GM18870 (cell line): ENCODE results near the gene STX18.

Experiments
- ATAC-seq: cut with Tn5 transposase; IDR thresholded peaks from one replicate; pipeline ENCODE4 v1.9.1; 2021; ENCODE audit warnings: moderate library complexity; ENCODE audit not compliant: unreplicated experiment

STX18 gene

GRCh38 chr4:4443821-4444220 lies 98.0 kb downstream of the STX18 start:
- no peak for ATAC-seq

GRCh38 chr4:4440333-4441061 lies 101.4 kb downstream of the STX18 start:
- ATAC-seq, result peak; percentile 57

DNA sequence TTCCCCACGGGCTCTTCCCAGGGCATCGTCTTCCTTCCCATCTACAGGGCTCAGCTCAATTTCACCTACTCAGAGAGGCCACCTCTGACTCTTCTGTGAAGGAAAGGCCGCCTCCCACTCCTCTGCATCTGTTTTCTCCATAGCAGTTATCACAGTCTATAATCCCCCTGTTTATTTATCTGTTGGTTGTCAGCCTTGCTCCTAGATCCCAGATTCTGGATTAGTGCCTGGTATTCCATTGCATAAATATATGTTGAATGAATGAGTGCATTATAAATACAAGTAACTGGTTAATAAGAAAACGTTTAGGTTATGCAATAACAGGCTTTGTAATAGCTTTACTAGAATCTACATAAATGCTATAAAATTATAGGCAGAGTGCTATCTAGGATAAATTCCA lies 102.1 kb downstream of the STX18 start:
- ATAC-seq, result no peak

- no peak for ATAC-seq
These were observed 103.0 kb downstream of the STX18 start for GRCh38 chr4:4438891-4439290.

- ATAC-seq, result no peak
These were observed 103.9 kb downstream of the STX18 start for GRCh38 chr4:4437798-4438470.

DNA sequence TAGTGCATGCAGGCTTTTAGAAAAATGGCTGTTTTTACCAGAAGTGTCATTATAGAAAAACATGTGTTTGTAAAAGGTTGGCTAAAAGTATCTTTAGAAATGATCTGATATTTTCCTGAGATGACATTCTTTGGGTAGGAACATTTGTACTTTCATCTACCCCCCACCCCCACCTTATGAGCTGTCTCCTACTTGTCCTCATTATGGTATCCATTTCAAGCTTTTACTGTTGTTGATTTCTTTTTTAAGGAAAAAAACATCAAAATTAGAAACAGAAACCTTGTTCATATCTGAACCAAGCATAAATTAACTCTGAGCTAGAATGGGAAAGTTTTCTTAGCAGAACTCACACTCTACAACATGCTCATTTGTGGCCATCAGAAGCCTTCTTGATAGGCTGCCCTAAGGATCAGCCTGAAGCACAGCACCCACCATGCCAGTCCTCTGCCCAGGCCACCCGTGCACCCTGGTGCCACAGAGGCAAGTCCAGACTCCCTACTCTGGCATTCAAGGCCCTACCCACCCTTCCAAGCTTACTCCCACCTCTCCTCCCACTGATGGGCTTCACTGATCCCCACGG lies 105.5 kb downstream of the STX18 start:
- no peak for ATAC-seq

DNA sequence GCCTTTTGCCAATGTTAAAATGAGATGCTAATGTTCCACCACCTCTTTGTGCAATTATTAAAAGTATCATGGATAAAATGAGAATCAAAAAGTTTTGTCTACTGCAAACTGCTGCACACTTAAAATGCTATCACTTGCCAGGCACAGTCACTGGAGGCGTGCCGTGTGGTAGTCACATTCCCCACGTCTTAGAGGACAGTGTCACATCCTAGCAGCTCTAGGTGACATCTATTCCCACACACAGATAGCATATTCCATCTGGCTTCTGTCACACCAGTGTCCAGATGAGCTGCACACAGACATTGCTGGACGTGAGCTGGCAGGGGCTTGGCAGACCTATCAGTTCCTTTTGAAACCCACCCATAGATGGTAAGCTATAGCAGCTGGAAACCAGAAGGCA lies 107.9 kb downstream of the STX18 start:
- no peak for ATAC-seq

DNA sequence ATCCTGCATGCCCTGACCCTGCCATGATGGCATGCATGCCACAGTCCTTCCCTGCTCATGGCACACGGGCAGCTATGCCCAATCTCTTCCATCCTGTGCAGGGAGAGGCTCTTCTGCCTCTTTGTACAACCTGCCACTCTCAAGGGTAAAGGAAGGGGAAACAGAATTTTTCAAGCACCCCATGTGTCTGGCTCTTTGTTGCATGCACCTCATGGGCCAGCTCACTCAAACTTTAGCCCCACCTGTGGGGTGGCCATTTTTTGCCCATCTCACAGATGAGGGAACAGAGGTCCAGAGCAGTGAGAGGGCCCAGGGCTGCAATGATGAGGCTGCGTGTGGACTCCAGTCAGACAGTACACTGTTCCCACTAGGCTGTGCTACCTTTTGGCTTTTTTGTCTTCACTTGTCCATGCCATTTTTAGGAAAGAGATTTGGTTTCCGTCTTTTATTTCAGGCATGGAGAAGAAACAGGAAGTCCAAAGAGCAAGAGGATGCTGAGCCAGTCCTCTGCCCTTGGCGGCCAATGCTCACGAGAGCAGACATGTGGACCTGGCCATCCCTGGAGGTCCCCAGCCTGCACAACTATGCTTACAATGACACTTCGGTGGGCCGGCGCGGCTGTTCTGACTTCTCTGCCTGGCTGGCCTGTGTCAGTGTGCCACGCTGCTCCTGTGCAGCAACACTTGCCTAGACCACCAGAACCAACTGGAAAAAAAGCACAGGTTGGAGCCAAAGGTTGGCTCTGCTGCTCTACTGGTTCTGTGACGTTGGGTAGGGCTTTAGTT lies 109.3 kb downstream of the STX18 start:
- no peak for ATAC-seq

- ATAC-seq, result no peak
These were observed 111.2 kb downstream of the STX18 start for GRCh38 chr4:4430492-4431195.

DNA sequence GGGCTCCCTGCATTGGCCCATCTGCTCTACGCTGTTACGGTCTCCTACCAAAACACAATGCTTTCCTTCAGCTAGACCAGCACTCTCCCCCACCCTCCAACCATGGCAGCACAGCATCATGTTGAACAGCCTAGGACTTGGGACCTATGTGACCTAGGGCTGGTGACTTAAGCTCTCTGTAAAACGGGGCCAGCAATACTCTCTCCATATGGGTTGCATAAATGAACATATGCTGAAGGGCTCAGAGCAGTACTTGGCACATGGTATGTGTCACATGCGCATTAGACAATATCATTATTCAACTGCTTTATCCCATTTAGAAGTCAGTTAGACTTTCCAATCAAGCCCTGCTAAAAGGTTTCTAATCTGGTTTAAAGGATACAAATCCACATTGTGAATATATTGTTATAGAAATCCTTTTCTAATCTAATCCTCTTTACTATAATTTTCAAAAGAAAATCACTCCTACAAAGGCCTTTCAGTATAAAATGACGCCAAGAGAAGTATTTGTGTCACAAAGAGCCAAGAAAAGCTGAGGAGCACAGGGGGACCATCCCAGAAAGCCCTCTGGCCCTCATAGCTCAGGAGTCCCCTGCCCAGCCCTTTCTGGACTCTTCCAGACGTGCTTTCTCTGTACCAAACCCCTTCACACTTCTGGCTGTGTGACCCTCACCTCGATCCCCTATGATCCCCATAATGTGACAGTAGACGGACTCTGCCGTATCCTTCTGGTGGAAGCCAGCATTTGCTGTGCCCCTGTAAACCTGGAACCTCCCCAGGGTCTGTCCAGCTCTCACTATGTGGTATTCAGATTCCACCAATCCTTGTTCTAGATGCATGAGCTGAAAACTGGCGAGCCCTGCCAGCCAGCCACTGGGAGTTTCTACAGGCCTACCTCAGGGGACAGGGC lies 112.6 kb downstream of the STX18 start:
- ATAC-seq, result no peak

GRCh38 chr4:4427886-4428285 lies 114.0 kb downstream of the STX18 start:
- no peak for ATAC-seq

GRCh38 chr4:4427121-4427870 lies 114.6 kb downstream of the STX18 start:
- ATAC-seq, result no peak

GRCh38 chr4:4426511-4427120 lies 115.2 kb downstream of the STX18 start:
- ATAC-seq, result no peak

GRCh38 chr4:4425696-4426095 lies 116.2 kb downstream of the STX18 start:
- ATAC-seq, result no peak

DNA sequence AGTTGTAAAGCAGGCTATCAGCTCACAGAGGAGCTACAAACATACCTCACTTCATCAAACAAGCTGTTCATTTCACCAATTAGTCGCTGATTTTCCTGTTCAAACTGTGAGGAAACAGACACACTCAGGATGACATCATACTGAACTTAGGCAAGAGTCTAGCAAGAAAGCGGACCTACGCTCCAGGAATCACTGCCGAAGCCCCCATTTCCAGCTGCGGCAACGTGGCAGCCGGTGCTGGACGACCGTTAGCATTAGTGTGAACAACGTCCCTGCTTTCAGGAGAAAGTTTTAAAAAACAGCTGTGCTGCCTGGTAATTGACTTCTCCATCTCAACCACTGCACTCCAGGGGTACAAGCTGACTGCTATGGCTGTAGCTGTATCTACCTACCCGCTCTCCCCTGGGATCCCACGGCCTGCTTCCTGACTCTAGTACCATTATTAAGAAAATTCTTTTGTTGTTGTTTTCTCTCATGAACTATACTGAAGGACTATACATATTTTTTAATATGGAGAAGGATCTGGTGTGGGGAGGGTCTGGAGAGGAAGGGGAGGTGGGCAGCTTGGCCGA lies 116.6 kb downstream of the STX18 start:
- ATAC-seq, result no peak

GRCh38 chr4:4424499-4425115 lies 117.2 kb downstream of the STX18 start:
- ATAC-seq, result no peak

GRCh38 chr4:4423706-4424498 lies 117.9 kb downstream of the STX18 start:
- ATAC-seq, result no peak
